WTC11 (cell line): ENCODE results near the gene FGFBP1. TPM values are rescaled to one million over a fixed set of nuclear protein-coding genes. Genes with fewer than 3 reads are reported as not detected.

ENCODE experiments used
- ATAC-seq: fragments of 200-7000 bp; cut with Tn5 transposase; 2 replicates; pipeline ENCODE4 v1.10.0; 2021; ENCODE audit warnings: mild to moderate bottlenecking, moderate library complexity
- CTCF ChIA-PET: fragments of 300-600 bp; sonication (Branson Sonifier 250); formaldehyde crosslinking; loops from one replicate; lab custom pipeline; 2021; ENCODE audit warnings: antibody characterized with exemption; lab: Charles Lee
- POLR2A ChIA-PET: fragments of 350-600 bp; sonication (Branson Sonifier 250); formaldehyde crosslinking; loops from one replicate; lab custom pipeline; 2021; ENCODE audit warnings: antibody characterized with exemption; lab: Charles Lee
- DNase-seq: peaks from one replicate; pipeline ENCODE4 v3.0.0; 2021; ENCODE audit warnings: low spot score
- H3K27ac Mint-ChIP-seq: 2 replicates; pipeline ENCODE4 v1.8.0; 2021; ENCODE audit warnings: mixed read lengths
- H3K27me3 Mint-ChIP-seq: 2 replicates; pipeline ENCODE4 v1.8.0; 2021; ENCODE audit warnings: low read depth, mild to moderate bottlenecking, moderate library complexity, mixed read lengths
- H3K36me3 Mint-ChIP-seq: 2 replicates; pipeline ENCODE4 v1.8.0; 2021; ENCODE audit warnings: mixed read lengths
- H3K4me1 Mint-ChIP-seq: 2 replicates; pipeline ENCODE4 v1.8.0; 2022; ENCODE audit warnings: mixed read lengths
- H3K4me3 Mint-ChIP-seq: 2 replicates; pipeline ENCODE4 v1.8.0; 2021; ENCODE audit warnings: mild to moderate bottlenecking, moderate library complexity, mixed read lengths
- H3K9me3 Mint-ChIP-seq: 2 replicates; pipeline ENCODE4 v1.8.0; 2021; ENCODE audit warnings: mixed read lengths
- ARID4B ChIP-seq: sonication (generic); formaldehyde crosslinking; IDR thresholded peaks from 2 replicates; pipeline ENCODE4 v1.8.0; 2023; ENCODE audit warnings: missing genetic modification reagents, mild to moderate bottlenecking, borderline replicate concordance
- ATF2 ChIP-seq: sonication (generic); formaldehyde crosslinking; IDR thresholded peaks from 2 replicates; pipeline ENCODE4 v1.8.1; 2022; ENCODE audit warnings: low read depth, missing genetic modification reagents, borderline replicate concordance
- ATF6 ChIP-seq: sonication (generic); formaldehyde crosslinking; IDR thresholded peaks from 2 replicates; pipeline ENCODE4 v1.8.1; 2023; ENCODE audit warnings: mild to moderate bottlenecking, missing genetic modification reagents
- E2F5 ChIP-seq: sonication (generic); formaldehyde crosslinking; IDR thresholded peaks from 2 replicates; pipeline ENCODE4 v1.8.1; 2022; ENCODE audit warnings: mild to moderate bottlenecking, moderate library complexity, missing genetic modification reagents
- GABPB1 ChIP-seq: sonication (generic); formaldehyde crosslinking; IDR thresholded peaks from 2 replicates; pipeline ENCODE4 v1.8.1; 2023; ENCODE audit warnings: mild to moderate bottlenecking, missing genetic modification reagents
- GRHL2 ChIP-seq: fragments of 250-450 bp; sonication (Bioruptor Pico); IDR thresholded peaks from 2 replicates; pipeline ENCODE4 v1.8.0; 2022; ENCODE audit warnings: mild to moderate bottlenecking, moderate library complexity; ENCODE audit not compliant: insufficient replicate concordance, severe bottlenecking
- JUN ChIP-seq: sonication (generic); formaldehyde crosslinking; IDR thresholded peaks from 2 replicates; pipeline ENCODE4 v1.8.0; 2023; ENCODE audit warnings: mild to moderate bottlenecking, missing genetic modification reagents
- OVOL2 ChIP-seq: fragments of 250-450 bp; sonication (Bioruptor Pico); IDR thresholded peaks from 2 replicates; pipeline ENCODE4 v1.9.0; 2021; ENCODE audit warnings: mild to moderate bottlenecking, borderline replicate concordance
- RORB ChIP-seq: fragments of 250-450 bp; sonication (Bioruptor Pico); IDR thresholded peaks from 2 replicates; pipeline ENCODE4 v1.9.0; 2021; ENCODE audit warnings: mild to moderate bottlenecking
- SMAD3 ChIP-seq: sonication (generic); formaldehyde crosslinking; IDR thresholded peaks from 2 replicates; pipeline ENCODE4 v1.8.0; 2022; ENCODE audit warnings: missing genetic modification reagents, mild to moderate bottlenecking, borderline replicate concordance
- TCF7 ChIP-seq: sonication (generic); formaldehyde crosslinking; IDR thresholded peaks from 2 replicates; pipeline ENCODE4 v1.8.0; 2022; ENCODE audit warnings: mild to moderate bottlenecking, low read depth, missing genetic modification reagents, moderate library complexity
- TEAD1 ChIP-seq: sonication (generic); formaldehyde crosslinking; IDR thresholded peaks from 2 replicates; pipeline ENCODE4 v1.8.0; 2022; ENCODE audit warnings: mild to moderate bottlenecking, missing genetic modification reagents
- ZNF423 ChIP-seq: fragments of 250-450 bp; sonication (Bioruptor Pico); IDR thresholded peaks from 2 replicates; pipeline ENCODE4 v2.1.2; 2022; ENCODE audit warnings: mild to moderate bottlenecking, moderate library complexity
- ZNF512 ChIP-seq: sonication (generic); formaldehyde crosslinking; IDR thresholded peaks from 2 replicates; pipeline ENCODE4 v1.8.1; 2022; ENCODE audit warnings: missing genetic modification reagents, borderline replicate concordance
- ZNF671 ChIP-seq: fragments of 250-450 bp; sonication (Bioruptor Pico); IDR thresholded peaks from 2 replicates; pipeline ENCODE4 v1.8.0; 2021; ENCODE audit warnings: mild to moderate bottlenecking
- total RNA-seq: library from RNA; stranded (reverse); gene quantifications from 3 replicates; pipeline ENCODE4 v1.2.3, GENCODE V29; 2021

Gene FGFBP1
- total RNA-seq, 1 experiment from 2014 or later = not detected

GRCh38 chr4:15936495-15936894 is 2.0 kb downstream of the FGFBP1 start:
- TF ChIP-seq SMAD3 (CRISPR knock-in tag) = no peak
- no peak for TF ChIP-seq TCF7 (CRISPR knock-in tag)
- TF ChIP-seq ZNF423 (CRISPR knock-in tag) = no peak
- no peak for TF ChIP-seq ARID4B (CRISPR knock-in tag)
- TF ChIP-seq OVOL2 (CRISPR knock-in tag) = no peak
- no peak for TF ChIP-seq TEAD1 (CRISPR knock-in tag)
- no peak for TF ChIP-seq ATF6 (CRISPR knock-in tag)
- no peak for TF ChIP-seq ZNF671
- TF ChIP-seq RORB (CRISPR knock-in tag) = no peak
- TF ChIP-seq JUN (CRISPR knock-in tag) = no peak
- no peak for TF ChIP-seq ZNF512 (CRISPR knock-in tag)
- TF ChIP-seq E2F5 (CRISPR knock-in tag) = no peak
- TF ChIP-seq ATF2 = no peak
- TF ChIP-seq GABPB1 (CRISPR knock-in tag) = no peak
- TF ChIP-seq GRHL2 (CRISPR knock-in tag) = no peak
- TF ChIP-seq, all 79 proteins: peak for 0
- ChIA-PET POLR2A (no interaction called here), CTCF (interaction anchor here (1.7 to 3.8 kb wide), 3 partner anchors 27 to 131 kb away, joined by 5 to 20 read pairs (median 6); no protein-coding TSS in a partner anchor)
- Mint-ChIP-seq H3K4me3 (no peak overlapping the region), H3K27me3 (no peaks in the 10 kb centered on the region), H3K4me1 (peaks cover 11% of the 10 kb centered on the region), H3K27ac (no peak overlapping the region), H3K36me3 (no peaks in the 10 kb centered on the region), H3K9me3 (no peaks in the 10 kb centered on the region)
- ATAC-seq (no peak), DNase-seq (no peak)
